ENCODE data around the gene MPP3.

DNA sequence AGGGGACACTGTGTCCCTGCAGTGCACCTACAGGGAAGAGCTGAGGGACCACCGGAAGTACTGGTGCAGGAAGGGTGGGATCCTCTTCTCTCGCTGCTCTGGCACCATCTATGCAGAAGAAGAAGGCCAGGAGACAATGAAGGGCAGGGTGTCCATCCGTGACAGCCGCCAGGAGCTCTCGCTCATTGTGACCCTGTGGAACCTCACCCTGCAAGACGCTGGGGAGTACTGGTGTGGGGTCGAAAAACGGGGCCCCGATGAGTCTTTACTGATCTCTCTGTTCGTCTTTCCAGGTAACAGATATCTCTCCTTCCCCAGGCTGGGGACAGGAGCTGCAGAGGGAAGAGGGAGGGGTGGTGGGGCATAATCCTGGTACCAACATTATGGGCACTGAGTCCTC lies 15.7 kb upstream of the MPP3 start:
- TF ChIP-seq CTCF (IDR thresholded peaks at IDR 0.05) = no peak
- TF ChIP-seq POLR2A (IDR thresholded peaks at IDR 0.05) = no peak

All from testis (tissue), 2 donors.